ENCODE data around the gene CITED2.

CITED2 gene

DNA sequence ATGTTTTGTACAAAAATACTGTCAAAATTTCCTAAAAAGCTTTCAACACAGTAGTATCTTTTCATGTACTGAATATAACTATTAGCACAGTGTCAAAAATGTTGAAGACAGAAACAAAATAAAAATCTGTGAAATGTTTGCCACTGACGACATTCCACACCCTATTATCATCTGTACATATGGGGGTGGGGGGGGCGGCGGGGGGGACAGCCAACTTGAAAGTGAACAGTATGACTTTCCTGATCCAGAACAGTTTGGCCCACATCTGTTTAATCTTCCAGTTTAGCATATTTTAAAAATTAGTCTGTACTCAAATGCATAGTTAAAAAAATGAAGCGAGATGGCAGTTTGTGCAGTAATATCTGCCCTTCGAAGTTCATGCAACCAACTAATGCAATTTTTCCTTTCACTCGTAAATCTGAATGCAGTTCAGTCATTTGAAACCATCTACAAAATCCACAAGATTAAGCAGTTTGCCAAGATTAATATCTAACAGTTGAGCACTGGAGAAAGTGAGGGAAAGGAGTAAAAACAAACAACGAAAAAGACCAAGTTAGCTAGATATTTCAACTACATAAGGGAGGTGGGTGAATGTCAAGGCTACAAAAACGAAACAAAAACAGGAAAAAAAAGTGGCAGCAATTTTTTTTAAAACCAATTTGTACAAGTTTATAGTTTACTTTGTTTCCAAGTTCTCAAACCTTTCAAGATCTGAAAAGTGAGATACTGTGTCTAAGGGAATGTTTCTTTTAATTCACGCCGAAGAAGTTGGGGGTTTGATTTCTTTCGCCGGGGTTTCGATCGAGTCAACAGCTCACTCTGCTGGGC, 1.9 kb downstream of the CITED2 start:
- Histone ChIP-seq H3K14ac (ENCODE audit: low read length) (peak overlapping the region; percentile 68), H4K91ac (ENCODE audit: low read depth, low read length) (peak overlapping the region; percentile 73), H3K9ac (ENCODE audit: low read length) (peak overlapping the region; percentile 92), H3K4ac (ENCODE audit: low read depth, low read length) (peak overlapping the region; percentile 75), H3K4me3 (ENCODE audit: low read depth, low read length) (peak overlapping the region; percentile 97), H2BK120ac (ENCODE audit: insufficient read depth, low read length, poor library complexity) (no peak overlapping the region), H3K27me3 (ENCODE audit: insufficient read depth, low read length) (no peaks in the 10 kb centered on the region), H3K4me2 (ENCODE audit: low read length) (peak overlapping the region; percentile 88), H3K23ac (ENCODE audit: low read length) (no peak overlapping the region), H4K12ac (ENCODE audit: low read depth, low read length) (no peak overlapping the region), H3K9me3 (ENCODE audit: insufficient read depth, low read depth, low read length) (no peaks in the 10 kb centered on the region), H3K79me2 (ENCODE audit: control insufficient read depth, insufficient read depth, low read length, poor library complexity) (peaks cover 24% of the 10 kb centered on the region), H4K8ac (ENCODE audit: low read depth, low read length) (peak overlapping the region; percentile 72), H2BK5ac (ENCODE audit: low read depth, low read length, poor library complexity) (peak overlapping the region; percentile 89), H2AK5ac (ENCODE audit: low read length) (no peak overlapping the region), H3K18ac (ENCODE audit: low read length) (peak overlapping the region; percentile 94), H3K27ac (ENCODE audit: low read depth, low read length) (peak overlapping the region; percentile 98), H3K36me3 (ENCODE audit: control insufficient read depth in 1 of 2, insufficient read depth in 2 of 2, low read length in 2 of 2) (peaks cover 9 to 10% of the 10 kb centered on the region in 2 experiments), H2AFZ (ENCODE audit: insufficient read depth, low read length, poor library complexity) (peak overlapping the region; percentile 37), H2BK12ac (ENCODE audit: low read length) (peak overlapping the region; percentile 30), H3K79me1 (ENCODE audit: low read length) (peaks cover 42% of the 10 kb centered on the region), H3K4me1 (ENCODE audit: control insufficient read depth in 1 of 2, insufficient read depth in 2 of 2, low read length in 2 of 2) (peaks cover 9 to 12% of the 10 kb centered on the region in 2 experiments)
- WGBS (ENCODE audit: extremely low coverage, insufficient coverage, insufficient read length), result no CpG with 5 or more reads among the region's 14 CpGs
- peak in 1 of 2 donors; percentile 46 for DNase-seq

DNA sequence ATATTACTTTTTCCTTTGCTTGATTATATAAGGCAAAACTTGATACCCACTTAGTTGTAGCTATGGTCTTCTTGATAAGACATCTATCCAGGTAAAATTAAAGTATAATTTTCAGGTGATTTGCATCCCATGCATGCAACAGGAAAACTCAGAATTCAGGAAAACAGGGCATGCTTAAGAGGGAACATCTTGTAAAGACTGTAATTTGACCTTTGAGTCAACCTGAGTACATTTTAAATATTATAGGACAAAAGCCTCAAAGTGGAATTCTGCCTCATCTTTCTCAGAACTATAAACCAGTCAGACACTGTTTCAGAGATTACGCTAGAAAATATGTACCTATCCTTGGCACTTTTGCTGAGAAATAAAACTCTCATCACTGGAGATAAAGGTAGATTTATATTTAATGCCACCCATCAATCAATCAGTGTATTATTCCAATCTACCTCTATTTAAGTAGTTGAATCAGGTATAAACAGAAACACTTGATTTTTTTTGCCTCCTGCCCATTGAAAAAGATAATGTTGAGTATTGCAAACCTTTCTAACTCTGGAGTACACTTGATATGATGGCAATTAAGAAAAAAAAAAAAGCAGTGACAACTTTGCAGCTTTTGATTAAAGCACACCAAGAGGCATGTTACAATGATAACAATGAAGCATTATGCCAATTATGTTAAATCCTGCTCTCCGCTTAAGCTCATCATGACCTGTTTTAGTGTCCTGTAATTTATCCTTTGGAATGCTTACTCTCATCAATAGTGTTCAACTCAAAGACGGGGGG, 2.8 kb downstream of the CITED2 start:
- Histone ChIP-seq H4K91ac (ENCODE audit: low read depth, low read length) (no peak overlapping the region), H3K27ac (ENCODE audit: low read depth, low read length) (no peak overlapping the region), H3K27me3 (ENCODE audit: insufficient read depth, low read length) (no peaks in the 10 kb centered on the region), H3K18ac (ENCODE audit: low read length) (no peak overlapping the region), H2AK5ac (ENCODE audit: low read length) (no peak overlapping the region), H2BK5ac (ENCODE audit: low read depth, low read length, poor library complexity) (no peak overlapping the region), H3K4me1 (ENCODE audit: control insufficient read depth in 1 of 2, insufficient read depth in 2 of 2, low read length in 2 of 2) (peaks cover 3 to 11% of the 10 kb centered on the region in 2 experiments), H3K4ac (ENCODE audit: low read depth, low read length) (no peak overlapping the region), H4K12ac (ENCODE audit: low read depth, low read length) (no peak overlapping the region), H2BK12ac (ENCODE audit: low read length) (no peak overlapping the region), H3K14ac (ENCODE audit: low read length) (no peak overlapping the region), H4K8ac (ENCODE audit: low read depth, low read length) (no peak overlapping the region), H3K23ac (ENCODE audit: low read length) (no peak overlapping the region), H3K79me1 (ENCODE audit: low read length) (peaks cover 38% of the 10 kb centered on the region), H3K9ac (ENCODE audit: low read length) (no peak overlapping the region), H2BK120ac (ENCODE audit: insufficient read depth, low read length, poor library complexity) (no peak overlapping the region), H3K79me2 (ENCODE audit: control insufficient read depth, insufficient read depth, low read length, poor library complexity) (peaks cover 24% of the 10 kb centered on the region), H3K9me3 (ENCODE audit: insufficient read depth, low read depth, low read length) (no peaks in the 10 kb centered on the region), H2AFZ (ENCODE audit: insufficient read depth, low read length, poor library complexity) (no peak overlapping the region), H3K36me3 (ENCODE audit: control insufficient read depth in 1 of 2, insufficient read depth in 2 of 2, low read length in 2 of 2) (peaks cover 9 to 10% of the 10 kb centered on the region in 2 experiments), H3K4me3 (ENCODE audit: low read depth, low read length) (no peak overlapping the region), H3K4me2 (ENCODE audit: low read length) (peak overlapping the region; percentile 55)
- peak in 1 of 2 donors; percentile 65 for DNase-seq
- no CpG with 5 or more reads among the region's 3 CpGs for WGBS (ENCODE audit: extremely low coverage, insufficient coverage, insufficient read length)

DNA sequence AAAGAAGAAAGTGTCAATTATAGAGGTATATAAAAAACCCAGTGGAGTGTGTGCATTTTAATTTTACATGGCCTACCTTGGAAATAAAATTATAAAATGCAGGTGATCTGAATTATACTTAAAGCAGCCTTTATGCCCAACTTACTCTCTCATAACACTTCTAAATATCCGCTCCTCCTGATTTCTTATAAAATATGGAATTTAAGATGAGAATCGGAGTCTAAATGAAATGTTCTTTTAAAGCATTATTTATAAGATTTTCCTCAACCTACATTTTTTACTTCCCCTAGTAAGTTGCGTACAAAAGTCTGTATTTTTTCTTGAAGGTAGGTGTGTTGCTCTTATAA, 3.5 kb downstream of the CITED2 start:
- H4K91ac ChIP-seq (ENCODE audit: low read depth, low read length), result no peak overlapping the region
- no peak overlapping the region for H3K4me2 ChIP-seq (ENCODE audit: low read length)
- peaks cover 2 to 11% of the 10 kb centered on the region in 2 experiments for H3K4me1 ChIP-seq (ENCODE audit: control insufficient read depth in 1 of 2, insufficient read depth in 2 of 2, low read length in 2 of 2)

DNA sequence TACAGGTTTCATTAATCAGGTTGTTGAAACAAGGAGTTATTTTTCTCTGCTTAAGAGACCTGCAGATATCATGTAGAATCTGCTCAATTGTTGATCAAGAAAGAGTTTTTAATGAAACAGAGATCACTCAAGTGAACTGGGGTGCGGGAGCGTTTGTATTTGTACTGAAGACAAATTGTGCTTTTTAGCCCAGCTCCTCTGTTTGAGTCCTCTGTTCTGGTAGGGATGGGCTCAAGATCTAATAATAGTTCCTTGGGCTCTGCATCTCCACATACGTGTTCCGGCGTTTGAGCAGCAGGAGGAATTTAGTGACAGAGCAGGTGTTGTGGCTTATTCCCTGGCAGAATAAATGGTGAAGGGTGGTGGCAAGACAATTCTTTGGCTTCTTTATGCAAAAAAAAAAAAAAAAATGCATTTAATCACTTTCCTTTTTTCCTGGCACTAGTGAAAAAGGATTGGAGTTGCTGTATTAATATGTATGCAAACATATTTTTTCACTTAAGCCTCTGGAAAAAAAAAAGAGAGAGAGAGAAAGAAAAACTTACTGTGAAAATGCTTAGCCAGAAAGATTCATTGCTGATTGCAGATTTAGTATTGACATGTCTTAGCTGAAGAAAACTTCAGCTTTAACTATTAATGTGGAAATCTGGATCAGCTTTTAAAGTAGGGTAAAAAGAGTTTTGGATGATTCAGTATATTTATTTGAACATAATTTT, 4.0 kb downstream of the CITED2 start:
- H3K79me1 ChIP-seq (ENCODE audit: low read length), result peaks cover 29% of the 10 kb centered on the region

More for the DNA sequence above, 3.5 kb downstream of the CITED2 start:
- no peak overlapping the region for H2AFZ ChIP-seq (ENCODE audit: insufficient read depth, low read length, poor library complexity)
- no peak overlapping the region for H4K12ac ChIP-seq (ENCODE audit: low read depth, low read length)
- H3K9me3 ChIP-seq (ENCODE audit: insufficient read depth, low read depth, low read length), result no peaks in the 10 kb centered on the region
- H3K18ac ChIP-seq (ENCODE audit: low read length), result no peak overlapping the region
- H3K27ac ChIP-seq (ENCODE audit: low read depth, low read length), result no peak overlapping the region
- no peak overlapping the region for H3K4ac ChIP-seq (ENCODE audit: low read depth, low read length)
- H3K4me3 ChIP-seq (ENCODE audit: low read depth, low read length), result no peak overlapping the region
- H2AK5ac ChIP-seq (ENCODE audit: low read length), result no peak overlapping the region
- peaks cover 34% of the 10 kb centered on the region for H3K79me1 ChIP-seq (ENCODE audit: low read length)
- no peak overlapping the region for H4K8ac ChIP-seq (ENCODE audit: low read depth, low read length)
- no peak overlapping the region for H2BK12ac ChIP-seq (ENCODE audit: low read length)
- H3K14ac ChIP-seq (ENCODE audit: low read length), result no peak overlapping the region
- no peaks in the 10 kb centered on the region for H3K27me3 ChIP-seq (ENCODE audit: insufficient read depth, low read length)
- H3K79me2 ChIP-seq (ENCODE audit: control insufficient read depth, insufficient read depth, low read length, poor library complexity), result peaks cover 24% of the 10 kb centered on the region
- H3K9ac ChIP-seq (ENCODE audit: low read length), result no peak overlapping the region
- H3K23ac ChIP-seq (ENCODE audit: low read length), result no peak overlapping the region
- no peak overlapping the region for H2BK120ac ChIP-seq (ENCODE audit: insufficient read depth, low read length, poor library complexity)
- peaks cover 9 to 10% of the 10 kb centered on the region in 2 experiments for H3K36me3 ChIP-seq (ENCODE audit: control insufficient read depth in 1 of 2, insufficient read depth in 2 of 2, low read length in 2 of 2)
- no peak overlapping the region for H2BK5ac ChIP-seq (ENCODE audit: low read depth, low read length, poor library complexity)
- no CpG with 5 or more reads among the region's 3 CpGs for WGBS (ENCODE audit: extremely low coverage, insufficient coverage, insufficient read length)
- DNase-seq, result peak in 1 of 2 donors; percentile 45

More for the DNA sequence above, 4.0 kb downstream of the CITED2 start:
- Histone ChIP-seq H4K8ac (ENCODE audit: low read depth, low read length) (no peak overlapping the region), H2AK5ac (ENCODE audit: low read length) (no peak overlapping the region), H3K4me3 (ENCODE audit: low read depth, low read length) (no peak overlapping the region), H4K12ac (ENCODE audit: low read depth, low read length) (no peak overlapping the region), H2BK120ac (ENCODE audit: insufficient read depth, low read length, poor library complexity) (no peak overlapping the region), H3K79me2 (ENCODE audit: control insufficient read depth, insufficient read depth, low read length, poor library complexity) (peaks cover 19% of the 10 kb centered on the region), H2BK12ac (ENCODE audit: low read length) (no peak overlapping the region), H3K23ac (ENCODE audit: low read length) (no peak overlapping the region), H2BK5ac (ENCODE audit: low read depth, low read length, poor library complexity) (no peak overlapping the region), H3K4me1 (ENCODE audit: control insufficient read depth in 1 of 2, insufficient read depth in 2 of 2, low read length in 2 of 2) (peaks cover 2 to 11% of the 10 kb centered on the region in 2 experiments), H3K18ac (ENCODE audit: low read length) (no peak overlapping the region), H3K4me2 (ENCODE audit: low read length) (no peak overlapping the region), H4K91ac (ENCODE audit: low read depth, low read length) (no peak overlapping the region), H3K4ac (ENCODE audit: low read depth, low read length) (no peak overlapping the region), H3K14ac (ENCODE audit: low read length) (no peak overlapping the region), H3K27ac (ENCODE audit: low read depth, low read length) (peak overlapping the region; percentile 50), H2AFZ (ENCODE audit: insufficient read depth, low read length, poor library complexity) (no peak overlapping the region), H3K9ac (ENCODE audit: low read length) (no peak overlapping the region), H3K36me3 (ENCODE audit: control insufficient read depth in 1 of 2, insufficient read depth in 2 of 2, low read length in 2 of 2) (peaks cover 9 to 10% of the 10 kb centered on the region in 2 experiments), H3K27me3 (ENCODE audit: insufficient read depth, low read length) (no peaks in the 10 kb centered on the region), H3K9me3 (ENCODE audit: insufficient read depth, low read depth, low read length) (no peaks in the 10 kb centered on the region)
- WGBS (ENCODE audit: extremely low coverage, insufficient coverage, insufficient read length), result no CpG with 5 or more reads among the region's 5 CpGs
- peak; percentile 34 to 67 for DNase-seq
